HFF-Myc (cell line): ENCODE data around the gene NUP188.

Experiments used
- DNase-seq: peaks from one replicate; pipeline ENCODE4 v3.0.0-alpha.2; 2011; ENCODE audit warnings: low read depth; ENCODE audit errors: extremely low read depth
- H3K4me3 ChIP-seq: replicated peaks from 2 replicates; pipeline ENCODE4 v1.5.1; 2011; ENCODE audit warnings: low read depth, mild to moderate bottlenecking, control low read depth, low read length
- CTCF ChIP-seq: IDR thresholded peaks from 2 replicates; pipeline ENCODE4 v1.5.1; 2012; ENCODE audit warnings: mild to moderate bottlenecking, low read depth, low read length, control low read depth; ENCODE audit errors: missing control alignments

The NUP188 gene

DNA sequence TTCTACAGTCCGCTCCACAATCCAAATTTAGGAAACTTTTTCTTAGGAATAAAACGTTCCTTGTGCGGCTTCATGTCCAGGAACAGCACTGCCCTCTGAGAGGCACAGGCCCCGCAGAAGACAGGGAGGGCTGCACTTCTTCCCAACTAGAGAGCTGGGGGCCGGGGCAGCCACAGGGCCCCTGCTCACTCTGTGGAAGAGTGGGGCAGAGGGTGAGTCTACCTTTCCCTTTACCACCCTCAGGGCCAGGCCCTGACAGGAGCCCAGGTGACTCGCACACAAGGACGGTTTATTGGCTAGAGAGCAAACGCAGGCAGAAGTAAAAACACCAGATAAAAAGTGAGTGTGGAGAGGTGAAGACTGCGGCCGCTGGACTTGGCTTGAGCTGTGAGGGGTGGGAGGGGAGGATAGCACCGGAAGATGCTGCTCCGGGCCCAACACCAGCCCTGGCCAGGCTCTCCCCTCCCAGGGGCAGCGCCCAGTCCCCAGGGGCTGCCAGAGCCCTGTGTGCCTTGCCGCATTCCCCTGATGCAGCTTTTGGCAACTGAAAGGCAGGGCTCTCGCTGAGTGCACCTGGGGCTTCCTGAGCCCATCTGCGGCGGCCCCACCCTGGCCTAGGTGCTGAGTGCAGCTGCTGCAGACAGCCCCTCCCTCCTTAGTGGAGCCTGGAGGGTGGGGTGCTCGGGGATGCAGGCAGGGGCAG, 60.4 kb downstream of the NUP188 start:
- no peak overlapping the region for H3K4me3 ChIP-seq
- DNase-seq = no peak
- no peak for TF ChIP-seq CTCF

GRCh38 chr9:129008469-129008965, 61.0 kb downstream of the NUP188 start:
- H3K4me3 ChIP-seq = no peak overlapping the region
- no peak for DNase-seq
- no peak for TF ChIP-seq CTCF

DNA sequence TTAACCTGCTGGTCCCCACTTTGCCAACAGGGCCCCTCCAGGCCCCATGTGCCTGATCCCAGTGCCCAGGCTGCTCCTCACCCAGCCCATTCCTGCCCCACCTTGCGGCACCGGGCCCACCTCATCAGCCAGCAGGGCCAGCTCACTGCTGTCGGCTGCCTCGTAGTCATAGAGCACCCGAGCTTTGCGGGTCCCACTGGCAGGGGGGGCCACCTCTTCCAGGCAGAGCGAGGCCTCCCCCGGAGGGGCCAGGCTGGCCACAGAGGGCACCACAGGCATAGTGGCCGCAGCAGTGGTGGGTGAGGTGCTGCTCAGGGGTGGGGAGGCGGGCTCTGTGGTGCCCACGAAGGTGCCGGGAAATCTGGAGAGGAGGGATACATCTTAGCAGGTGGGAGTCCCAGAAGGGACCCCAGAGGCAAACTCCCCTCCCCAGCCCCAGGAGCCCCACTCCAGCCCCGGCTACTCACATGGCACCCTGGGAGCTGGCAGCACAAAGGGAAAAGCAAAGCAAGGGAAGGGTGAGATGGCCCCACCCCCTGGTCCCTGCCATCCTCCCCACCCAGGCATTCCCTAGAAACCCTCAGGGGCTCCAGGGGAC, 61.6 kb downstream of the NUP188 start:
- no peak for TF ChIP-seq CTCF
- no peak overlapping the region for H3K4me3 ChIP-seq
- DNase-seq = no peak

- no peak for TF ChIP-seq CTCF
- DNase-seq = no peak
- no peak overlapping the region for H3K4me3 ChIP-seq
Measured at GRCh38 chr9:129009584-129010141, 62.2 kb downstream of the NUP188 start.

- TF ChIP-seq CTCF = no peak
- no peak for DNase-seq
- H3K4me3 ChIP-seq = no peak overlapping the region
Measured at GRCh38 chr9:129010267-129010975, 62.9 kb downstream of the NUP188 start.

GRCh38 chr9:129011170-129011569, 63.7 kb downstream of the NUP188 start:
- TF ChIP-seq CTCF = no peak
- DNase-seq = no peak
- no peak overlapping the region for H3K4me3 ChIP-seq
